ENCODE results near the gene LPP. TPM values are rescaled to one million over a fixed set of nuclear protein-coding genes. Genes with fewer than 3 reads are reported as not detected.

The LPP gene
- total RNA-seq, 1 donor from 2014 or later: 218 TPM

GRCh38 chr3:188256758-188257157 lies 102.8 kb downstream of the LPP start:
- DNase-seq (ENCODE audit: low read depth): no peak
- no peaks in the 10 kb centered on the region for H3K36me3 ChIP-seq (ENCODE audit: control insufficient read depth, insufficient read depth, low read length)
- TF ChIP-seq CTCF (IDR thresholded peaks at IDR 0.05; ENCODE audit: insufficient read depth, low read length, poor library complexity, severe bottlenecking): no peak

GRCh38 chr3:188257384-188258026 lies 103.5 kb downstream of the LPP start:
- TF ChIP-seq CTCF (IDR thresholded peaks at IDR 0.05; ENCODE audit: insufficient read depth, low read length, poor library complexity, severe bottlenecking): no peak
- no peak overlapping the region for H3K4me3 ChIP-seq (ENCODE audit: low read depth, low read length)
- no peaks in the 10 kb centered on the region for H3K36me3 ChIP-seq (ENCODE audit: control insufficient read depth, insufficient read depth, low read length)
- DNase-seq (ENCODE audit: low read depth): no peak
- H3K27me3 ChIP-seq (ENCODE audit: control insufficient read depth, insufficient read depth, low read length): no peaks in the 10 kb centered on the region

More at GRCh38 chr3:188256758-188257157, 102.8 kb downstream of the LPP start:
- Histone ChIP-seq H3K27me3 (ENCODE audit: control insufficient read depth, insufficient read depth, low read length) (no peaks in the 10 kb centered on the region), H3K4me3 (ENCODE audit: low read depth, low read length) (no peak overlapping the region)

GRCh38 chr3:188259191-188259590 lies 105.2 kb downstream of the LPP start:
- Histone ChIP-seq H3K4me3 (ENCODE audit: low read depth, low read length) (no peak overlapping the region), H3K36me3 (ENCODE audit: control insufficient read depth, insufficient read depth, low read length) (no peaks in the 10 kb centered on the region), H3K27me3 (ENCODE audit: control insufficient read depth, insufficient read depth, low read length) (no peaks in the 10 kb centered on the region)
- TF ChIP-seq CTCF (IDR thresholded peaks at IDR 0.05; ENCODE audit: insufficient read depth, low read length, poor library complexity, severe bottlenecking): no peak
- no peak for DNase-seq (ENCODE audit: low read depth)

- H3K27me3 ChIP-seq (ENCODE audit: control insufficient read depth, insufficient read depth, low read length): no peaks in the 10 kb centered on the region
- no peaks in the 10 kb centered on the region for H3K36me3 ChIP-seq (ENCODE audit: control insufficient read depth, insufficient read depth, low read length)
- DNase-seq (ENCODE audit: low read depth): no peak
- TF ChIP-seq CTCF (IDR thresholded peaks at IDR 0.05; ENCODE audit: insufficient read depth, low read length, poor library complexity, severe bottlenecking): no peak
- no peak overlapping the region for H3K4me3 ChIP-seq (ENCODE audit: low read depth, low read length)
These were observed 105.6 kb downstream of the LPP start for GRCh38 chr3:188259596-188259995.

GRCh38 chr3:188261011-188261410 lies 107.1 kb downstream of the LPP start:
- TF ChIP-seq CTCF (IDR thresholded peaks at IDR 0.05; ENCODE audit: insufficient read depth, low read length, poor library complexity, severe bottlenecking): no peak
- H3K27me3 ChIP-seq (ENCODE audit: control insufficient read depth, insufficient read depth, low read length): no peaks in the 10 kb centered on the region
- no peak overlapping the region for H3K4me3 ChIP-seq (ENCODE audit: low read depth, low read length)
- H3K36me3 ChIP-seq (ENCODE audit: control insufficient read depth, insufficient read depth, low read length): no peaks in the 10 kb centered on the region
- DNase-seq (ENCODE audit: low read depth): no peak

- Histone ChIP-seq H3K27me3 (ENCODE audit: control insufficient read depth, insufficient read depth, low read length) (no peaks in the 10 kb centered on the region), H3K36me3 (ENCODE audit: control insufficient read depth, insufficient read depth, low read length) (no peaks in the 10 kb centered on the region), H3K4me3 (ENCODE audit: low read depth, low read length) (no peak overlapping the region)
- no peak for DNase-seq (ENCODE audit: low read depth)
- TF ChIP-seq CTCF (IDR thresholded peaks at IDR 0.05; ENCODE audit: insufficient read depth, low read length, poor library complexity, severe bottlenecking): no peak
These were observed 108.5 kb downstream of the LPP start for GRCh38 chr3:188262488-188262887.

Data from kidney epithelial cell (primary cell).